ENCODE data around the gene CAGE1.
A peak's percentile ranks its signal among the peaks of the same experiment; 100 is the strongest.

Gene CAGE1

DNA sequence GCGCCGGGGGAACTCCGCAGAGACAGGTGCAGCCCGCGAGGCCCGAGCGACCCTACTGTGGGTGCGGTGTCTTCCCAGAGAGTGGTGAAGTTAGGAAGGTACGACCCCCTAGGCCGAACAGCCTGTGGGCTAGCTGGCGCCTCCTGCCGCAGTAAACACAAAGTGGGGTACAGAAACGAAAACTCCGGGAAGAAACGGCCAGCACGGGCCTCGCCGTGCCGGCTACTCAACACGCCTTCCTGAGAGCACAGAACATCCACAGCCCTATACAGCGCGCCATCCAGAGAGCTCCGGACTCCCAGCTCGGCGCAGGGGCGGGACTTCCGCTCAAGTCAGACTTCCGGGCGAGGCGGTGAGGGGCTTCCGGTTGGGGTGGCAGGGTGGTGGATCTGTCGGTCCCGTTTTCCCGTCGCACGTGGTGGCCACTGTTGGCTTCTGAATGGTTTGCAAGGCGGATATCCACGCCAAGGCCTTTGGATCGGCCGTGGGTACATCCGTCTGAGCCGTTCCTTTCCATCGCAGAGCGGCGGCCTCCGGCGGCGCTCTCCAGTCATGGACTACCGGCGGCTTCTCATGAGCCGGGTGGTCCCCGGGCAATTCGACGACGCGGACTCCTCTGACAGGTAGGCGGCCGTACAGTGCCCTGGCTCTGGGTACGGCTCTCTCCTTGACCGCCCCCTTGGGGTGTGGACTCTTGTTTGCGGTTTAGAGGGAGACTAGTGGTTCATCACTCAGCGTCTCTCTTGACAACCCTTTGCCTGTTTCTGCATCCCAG is at the start of gene CAGE1, which contains the start of gene RIOK1:
TSS of gene CAGE1 (minus strand) at position 292 of the 775 bp plus-strand sequence. CDS start 2,569 bp downstream, outside the sequence.
TSS of gene RIOK1 (plus strand) at position 358 of the 775 bp plus-strand sequence. CDS start at position 553, 195 bp downstream.
- peak; percentile 73 for DNase-seq

- no peak for DNase-seq
Measured at GRCh38 chr6:7439228-7439627, 49.7 kb upstream of the CAGE1 start.

DNA sequence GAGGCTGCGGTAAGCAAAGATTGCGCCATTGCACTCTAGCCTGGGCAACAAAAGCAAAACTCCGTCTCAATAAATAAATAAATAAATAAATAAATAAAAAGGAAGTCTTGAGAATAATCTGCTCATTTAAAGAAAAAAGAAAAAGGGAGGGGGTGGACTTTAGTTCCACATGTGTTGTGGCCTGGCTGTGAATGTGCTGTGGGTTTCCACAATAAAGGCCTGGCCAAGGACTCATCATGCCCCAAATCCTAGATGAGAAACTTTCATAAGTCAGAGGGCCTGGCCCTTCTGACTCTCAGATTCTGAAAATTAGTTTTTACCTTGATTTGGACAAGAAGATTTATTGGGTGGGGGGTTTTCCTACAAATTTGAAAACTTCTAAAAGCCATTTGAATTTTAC is 48.5 kb upstream of the CAGE1 start:
- no peak for DNase-seq

- DNase-seq: no peak
Measured at GRCh38 chr6:7434672-7435071, 45.1 kb upstream of the CAGE1 start.

GRCh38 chr6:7433121-7433617 is 43.6 kb upstream of the CAGE1 start:
- no peak for DNase-seq

DNA sequence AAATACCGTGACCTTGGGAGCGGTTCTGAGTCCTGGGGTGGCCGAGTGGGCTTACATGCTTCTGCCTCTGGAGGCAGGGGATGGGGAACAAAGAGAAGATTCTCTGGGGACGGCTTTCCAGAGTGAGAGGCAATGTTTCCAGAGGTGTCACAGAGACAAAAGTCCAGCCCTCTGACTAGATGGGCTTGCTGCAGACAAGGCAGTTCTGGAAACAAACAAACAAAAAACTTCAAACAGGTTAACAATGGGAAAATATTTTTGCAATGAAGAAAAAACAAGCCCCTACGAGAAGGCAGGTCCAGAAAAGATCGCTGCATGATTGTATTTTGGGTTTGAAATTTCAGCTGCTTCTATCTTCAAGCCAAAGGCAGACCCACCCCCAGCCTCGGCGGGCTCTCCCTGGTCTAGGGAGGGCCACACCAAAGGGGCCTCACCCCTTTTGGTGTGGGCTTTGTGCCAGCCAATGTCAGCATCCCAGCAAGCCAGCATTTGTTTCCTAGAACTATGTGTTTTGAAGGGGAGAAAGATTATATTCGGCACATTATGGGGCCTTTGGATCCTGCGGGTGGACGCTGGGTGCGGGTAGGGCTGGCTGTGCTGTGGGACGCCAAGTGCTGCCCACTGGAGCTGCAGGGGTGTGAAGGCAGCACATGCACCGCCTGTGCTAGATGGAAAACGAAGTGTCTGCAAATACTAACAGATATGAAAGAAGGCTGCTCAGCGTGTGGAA is 43.0 kb upstream of the CAGE1 start:
- no peak for DNase-seq

GRCh38 chr6:7431674-7432390 is 42.3 kb upstream of the CAGE1 start:
- no peak for DNase-seq

- DNase-seq: no peak
Measured at GRCh38 chr6:7431313-7431673, 41.8 kb upstream of the CAGE1 start.

DNA sequence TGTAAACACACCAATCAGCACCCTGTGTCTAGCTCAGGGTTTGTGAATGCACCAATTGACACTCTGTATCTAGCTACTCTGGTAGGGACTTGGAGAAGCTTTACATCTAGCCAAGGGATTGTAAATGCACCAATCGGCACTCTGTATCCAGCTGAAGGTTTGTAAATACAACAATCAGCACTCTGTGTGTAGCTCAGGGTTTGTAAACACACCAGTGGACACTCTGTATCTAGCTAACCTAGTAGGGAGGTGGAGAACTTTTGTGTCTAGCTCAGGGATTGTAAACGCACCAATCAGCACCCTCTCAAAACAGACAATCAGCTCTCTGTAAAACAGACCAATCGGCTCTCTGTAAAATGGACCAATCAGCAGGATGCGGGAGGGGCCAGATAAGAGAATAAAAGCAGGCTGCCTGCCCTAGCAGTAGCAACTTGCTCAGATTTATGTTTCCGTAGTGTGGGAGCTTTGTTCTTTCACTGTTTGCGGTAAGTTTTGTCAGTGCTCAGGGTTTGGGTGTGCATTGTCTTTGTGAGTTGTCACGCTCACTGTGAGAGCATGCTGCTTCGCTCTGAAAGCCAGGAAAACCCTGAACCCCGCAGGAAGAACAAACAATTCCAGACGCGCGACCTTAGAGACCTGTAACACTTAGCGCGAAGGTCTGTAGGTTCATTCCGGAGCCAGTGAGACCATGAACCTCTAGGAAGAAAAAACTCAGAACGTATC is 37.1 kb upstream of the CAGE1 start:
- DNase-seq: no peak

DNA sequence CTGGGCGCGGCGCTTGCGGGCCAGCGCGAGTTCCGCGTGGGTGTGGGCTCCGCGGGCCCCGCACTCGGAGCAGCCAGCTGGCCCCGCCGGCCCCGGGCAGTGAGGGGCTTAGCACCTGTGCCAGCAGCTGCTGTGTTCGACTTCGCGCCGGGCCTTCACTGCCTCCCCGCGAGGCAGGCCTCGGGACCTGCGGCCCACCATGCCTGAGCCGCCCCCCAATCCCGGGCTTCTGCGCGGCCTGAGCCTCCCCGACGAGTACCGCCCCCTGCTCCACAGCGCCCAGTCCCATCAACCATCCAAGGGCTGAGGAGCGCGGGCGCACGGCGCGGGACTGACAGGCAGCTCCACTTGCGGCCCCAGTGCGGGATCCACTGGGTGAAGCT is 36.3 kb upstream of the CAGE1 start:
- no peak for DNase-seq

DNA sequence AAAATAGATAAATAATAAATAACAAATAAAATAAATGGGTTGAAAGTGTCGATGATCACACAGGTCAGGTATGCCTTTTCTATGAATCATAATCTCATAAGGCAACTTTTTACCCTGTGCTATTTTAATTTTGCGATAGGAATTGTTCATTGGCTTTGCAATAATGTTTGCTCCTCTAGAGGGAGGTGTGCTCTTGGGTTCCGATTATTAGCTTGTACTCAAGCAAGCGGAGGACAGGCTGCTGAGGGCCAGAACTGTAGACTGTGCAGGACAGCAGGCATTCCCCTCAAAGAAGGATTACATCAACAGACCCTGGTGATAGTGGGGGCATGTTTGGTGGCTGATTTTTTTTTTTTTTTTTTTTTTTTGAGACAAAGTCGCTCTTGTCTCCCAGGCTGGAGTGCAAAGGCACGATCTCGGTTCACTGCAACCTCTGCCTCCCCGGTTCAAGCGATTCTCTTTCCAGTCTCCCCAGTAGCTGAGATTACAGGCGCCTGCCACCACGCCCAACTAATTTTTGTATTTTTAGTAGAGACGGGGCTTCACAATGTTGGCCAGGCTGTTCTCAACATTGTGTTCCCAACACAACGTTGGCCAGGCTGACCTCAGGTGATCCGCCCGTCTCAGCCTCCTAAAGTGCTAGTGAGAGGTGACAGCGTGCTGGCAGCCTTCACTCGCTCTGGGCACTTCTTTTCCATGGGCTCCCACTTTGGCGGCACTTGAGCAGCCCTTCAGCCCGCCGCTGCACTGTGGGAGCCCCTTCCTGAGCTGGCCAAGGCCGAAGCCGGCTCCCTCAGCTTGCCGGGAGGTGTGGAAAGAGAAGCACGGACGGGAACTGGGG is 35.6 kb upstream of the CAGE1 start:
- DNase-seq: peak; percentile 1

GRCh38 chr6:7424058-7424457 is 34.5 kb upstream of the CAGE1 start:
- no peak for DNase-seq

- no peak for DNase-seq
Measured at GRCh38 chr6:7421066-7421465, 31.5 kb upstream of the CAGE1 start.

- no peak for DNase-seq
Measured at GRCh38 chr6:7419065-7419464, 29.5 kb upstream of the CAGE1 start.

GRCh38 chr6:7418238-7418905 is 28.8 kb upstream of the CAGE1 start:
- DNase-seq: no peak

- DNase-seq: no peak
Measured at GRCh38 chr6:7417684-7418083, 28.1 kb upstream of the CAGE1 start.

GRCh38 chr6:7414811-7415210 is 25.3 kb upstream of the CAGE1 start:
- no peak for DNase-seq

GRCh38 chr6:7413151-7413823 is 23.7 kb upstream of the CAGE1 start:
- DNase-seq: no peak

DNA sequence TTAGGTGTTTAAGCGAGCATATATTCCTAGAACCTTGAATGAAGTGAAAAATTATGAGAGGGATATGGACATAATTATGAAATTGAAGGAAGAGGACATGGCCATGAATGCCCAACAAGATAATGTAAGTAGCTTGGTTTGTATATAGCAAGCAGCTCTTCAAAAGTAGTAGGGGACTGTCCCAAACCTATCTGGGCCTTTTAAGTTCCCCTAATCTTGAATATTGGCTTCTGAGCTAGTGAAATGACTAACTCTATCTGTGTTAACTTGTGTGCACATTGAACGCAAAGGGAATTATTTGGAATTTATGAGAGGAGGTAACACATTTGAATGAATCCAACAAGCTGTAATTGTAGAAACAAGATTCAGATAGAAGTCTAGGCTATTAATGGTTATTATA is 21.8 kb upstream of the CAGE1 start:
- DNase-seq: no peak

GRCh38 chr6:7410851-7411250 is 21.3 kb upstream of the CAGE1 start:
- DNase-seq: no peak

- no peak for DNase-seq
Measured at GRCh38 chr6:7409740-7410139, 20.2 kb upstream of the CAGE1 start.

Data from NCI-H345 (cell line).